Measurements from ENCODE around the gene CALN1. TPM values are rescaled to one million over a fixed set of nuclear protein-coding genes. Genes with fewer than 3 reads are reported as not detected.
"Not testable (repeated sequence)": the region's sequence is repeated elsewhere in the genome, so short reads cannot be mapped to it uniquely, and the experiment has no call there.

The CALN1 gene
- total and polyA plus RNA-seq, 4 donors, result 0.14 to 0.84 (median 0.24) TPM

GRCh38 chr7:71933426-71933825, 478.7 kb downstream of the CALN1 start:
- no peak for TF ChIP-seq EGR1 (IDR thresholded peaks at IDR 0.05; ENCODE audit: low read depth in 2 of 2)
- TF ChIP-seq ATF3 (IDR thresholded peaks at IDR 0.05), result no peak
- TF ChIP-seq JUND (IDR thresholded peaks at IDR 0.05), result no peak
- no peak overlapping the region for H3K9ac ChIP-seq (ENCODE audit: low read depth in 1 of 2, low read length in 2 of 2)
- H3K4me1 ChIP-seq (ENCODE audit: control insufficient read depth in 4 of 4, insufficient read depth in 4 of 4, low read length in 3 of 4), result no peaks in the 10 kb centered on the region
- WGBS, result 84% methylated on average over 7 of the region's 7 CpGs
- H3K4me3 ChIP-seq (ENCODE audit: low read depth in 1 of 3, low read length in 3 of 3), result no peak overlapping the region
- no peaks in the 10 kb centered on the region for H3K27me3 ChIP-seq (ENCODE audit: control insufficient read depth in 4 of 4, insufficient read depth in 4 of 4, low read length in 3 of 4)
- no peak for DNase-seq (ENCODE audit: low spot score)
- no peak overlapping the region for H3K27ac ChIP-seq (ENCODE audit: low read depth in 1 of 2, low read length in 2 of 2)
- H3K9me3 ChIP-seq (ENCODE audit: control insufficient read depth in 4 of 4, low read length in 3 of 4), result peaks cover 0 to 2% (median under 1%) of the 10 kb centered on the region in 4 donors
- no peaks in the 10 kb centered on the region for H3K36me3 ChIP-seq (ENCODE audit: control insufficient read depth in 4 of 4, insufficient read depth in 3 of 4, low read depth in 1 of 4, low read length in 3 of 4)

GRCh38 chr7:71925663-71926062, 486.5 kb downstream of the CALN1 start:
- Histone ChIP-seq H3K9ac (ENCODE audit: low read depth in 1 of 2, low read length in 2 of 2) (no peak overlapping the region), H3K9me3 (ENCODE audit: control insufficient read depth in 4 of 4, low read length in 3 of 4) (peaks cover 4 to 9% (median 8%) of the 10 kb centered on the region in 4 donors), H3K4me3 (ENCODE audit: low read depth in 1 of 3, low read length in 3 of 3) (no peak overlapping the region), H3K27ac (ENCODE audit: low read depth in 1 of 2, low read length in 2 of 2) (no peak overlapping the region), H3K27me3 (ENCODE audit: control insufficient read depth in 4 of 4, insufficient read depth in 4 of 4, low read length in 3 of 4) (no peaks in the 10 kb centered on the region), H3K4me1 (ENCODE audit: control insufficient read depth in 4 of 4, insufficient read depth in 4 of 4, low read length in 3 of 4) (no peaks in the 10 kb centered on the region), H3K36me3 (ENCODE audit: control insufficient read depth in 4 of 4, insufficient read depth in 3 of 4, low read depth in 1 of 4, low read length in 3 of 4) (no peaks in the 10 kb centered on the region)
- TF ChIP-seq EGR1 (IDR thresholded peaks at IDR 0.05; ENCODE audit: low read depth in 2 of 2) (no peak), ZBTB33 (IDR thresholded peaks at IDR 0.05) (no peak), TAF1 (conservative IDR thresholded peaks at IDR 0.05) (no peak), RXRA (IDR thresholded peaks at IDR 0.05) (no peak), NR2F2 (IDR thresholded peaks at IDR 0.05) (no peak)
- TF ChIP-seq, protein P1, sequence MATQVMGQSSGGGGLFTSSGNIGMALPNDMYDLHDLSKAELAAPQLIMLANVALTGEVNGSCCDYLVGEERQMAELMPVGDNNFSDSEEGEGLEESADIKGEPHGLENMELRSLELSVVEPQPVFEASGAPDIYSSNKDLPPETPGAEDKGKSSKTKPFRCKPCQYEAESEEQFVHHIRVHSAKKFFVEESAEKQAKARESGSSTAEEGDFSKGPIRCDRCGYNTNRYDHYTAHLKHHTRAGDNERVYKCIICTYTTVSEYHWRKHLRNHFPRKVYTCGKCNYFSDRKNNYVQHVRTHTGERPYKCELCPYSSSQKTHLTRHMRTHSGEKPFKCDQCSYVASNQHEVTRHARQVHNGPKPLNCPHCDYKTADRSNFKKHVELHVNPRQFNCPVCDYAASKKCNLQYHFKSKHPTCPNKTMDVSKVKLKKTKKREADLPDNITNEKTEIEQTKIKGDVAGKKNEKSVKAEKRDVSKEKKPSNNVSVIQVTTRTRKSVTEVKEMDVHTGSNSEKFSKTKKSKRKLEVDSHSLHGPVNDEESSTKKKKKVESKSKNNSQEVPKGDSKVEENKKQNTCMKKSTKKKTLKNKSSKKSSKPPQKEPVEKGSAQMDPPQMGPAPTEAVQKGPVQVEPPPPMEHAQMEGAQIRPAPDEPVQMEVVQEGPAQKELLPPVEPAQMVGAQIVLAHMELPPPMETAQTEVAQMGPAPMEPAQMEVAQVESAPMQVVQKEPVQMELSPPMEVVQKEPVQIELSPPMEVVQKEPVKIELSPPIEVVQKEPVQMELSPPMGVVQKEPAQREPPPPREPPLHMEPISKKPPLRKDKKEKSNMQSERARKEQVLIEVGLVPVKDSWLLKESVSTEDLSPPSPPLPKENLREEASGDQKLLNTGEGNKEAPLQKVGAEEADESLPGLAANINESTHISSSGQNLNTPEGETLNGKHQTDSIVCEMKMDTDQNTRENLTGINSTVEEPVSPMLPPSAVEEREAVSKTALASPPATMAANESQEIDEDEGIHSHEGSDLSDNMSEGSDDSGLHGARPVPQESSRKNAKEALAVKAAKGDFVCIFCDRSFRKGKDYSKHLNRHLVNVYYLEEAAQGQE (IDR thresholded peaks at IDR 0.05), result no peak
- DNase-seq (ENCODE audit: low spot score), result no peak
- WGBS, result 59% methylated on average over 7 of the region's 7 CpGs

DNA sequence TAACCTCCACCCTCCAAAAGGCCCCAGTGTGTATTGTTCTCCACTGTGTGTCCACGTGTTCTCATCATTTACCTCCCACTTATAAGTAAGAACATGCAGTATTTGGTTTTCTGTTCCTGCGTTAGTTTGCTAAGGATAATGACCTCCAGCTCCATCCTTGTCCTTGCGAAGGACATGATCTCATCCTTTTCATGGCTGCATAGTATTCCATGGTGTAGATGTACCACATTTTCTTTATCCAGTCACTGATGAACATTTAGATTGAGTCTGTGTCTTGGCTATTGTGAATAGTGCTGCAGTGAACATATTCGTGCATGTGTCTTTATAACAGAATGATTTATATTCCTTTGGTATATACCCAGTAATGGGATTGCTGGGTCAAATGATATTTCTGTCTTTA, 497.9 kb downstream of the CALN1 start:
- WGBS, result 80% methylated on average over 4 of the region's 4 CpGs
- DNase-seq (ENCODE audit: low spot score); H3K9me3 ChIP-seq (ENCODE audit: control insufficient read depth in 4 of 4, low read length in 3 of 4): not testable (repeated sequence)

More for the DNA sequence above, 497.9 kb downstream of the CALN1 start:
- not testable (repeated sequence) for H3K4me1 ChIP-seq (ENCODE audit: control insufficient read depth in 4 of 4, insufficient read depth in 4 of 4, low read length in 3 of 4); H3K27me3 ChIP-seq (ENCODE audit: control insufficient read depth in 4 of 4, insufficient read depth in 4 of 4, low read length in 3 of 4); H3K9ac ChIP-seq (ENCODE audit: low read depth in 1 of 2, low read length in 2 of 2); H3K36me3 ChIP-seq (ENCODE audit: control insufficient read depth in 4 of 4, insufficient read depth in 3 of 4, low read depth in 1 of 4, low read length in 3 of 4); H3K4me3 ChIP-seq (ENCODE audit: low read depth in 1 of 3, low read length in 3 of 3); H3K27ac ChIP-seq (ENCODE audit: low read depth in 1 of 2, low read length in 2 of 2)

Data from liver (tissue), 9 donors.